GF-D8 (cell line): ENCODE results near the gene ENDOU.
"Not testable (repeated sequence)": the region's sequence is repeated elsewhere in the genome, so short reads cannot be mapped to it uniquely, and the experiment has no call there.

Source experiments
- DNase-seq: peaks from one replicate; lab custom pipeline; 2025; lab: John Stamatoyannopoulos, UW

ENDOU gene

DNA sequence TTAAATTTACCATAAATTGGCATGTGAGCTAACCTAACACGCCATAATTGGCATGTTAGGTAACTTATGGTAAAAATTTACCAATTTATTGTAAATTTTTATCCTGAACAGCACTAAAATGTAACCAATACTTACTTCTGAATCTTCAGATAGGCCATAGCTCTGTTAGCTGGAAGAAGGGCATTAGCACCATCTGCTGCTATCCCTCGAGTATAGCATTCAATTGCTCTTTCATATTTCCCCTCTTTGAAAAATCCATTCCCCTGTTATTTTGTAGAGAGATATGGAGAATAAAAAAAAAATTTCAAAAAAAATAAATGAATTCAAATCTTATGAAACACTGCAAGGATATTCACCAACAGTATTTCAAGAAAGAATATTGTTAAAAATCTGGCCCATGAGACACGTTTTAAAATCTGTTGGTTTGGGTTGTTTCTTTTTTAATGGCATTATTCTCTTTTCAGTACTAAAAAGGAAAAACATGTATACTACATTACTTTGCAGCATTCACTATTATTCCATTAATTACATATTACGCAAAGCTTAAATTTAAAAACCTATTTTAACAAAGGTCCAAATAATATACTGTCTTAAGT lies 38.5 kb downstream of the ENDOU start:
- no peak for DNase-seq

DNA sequence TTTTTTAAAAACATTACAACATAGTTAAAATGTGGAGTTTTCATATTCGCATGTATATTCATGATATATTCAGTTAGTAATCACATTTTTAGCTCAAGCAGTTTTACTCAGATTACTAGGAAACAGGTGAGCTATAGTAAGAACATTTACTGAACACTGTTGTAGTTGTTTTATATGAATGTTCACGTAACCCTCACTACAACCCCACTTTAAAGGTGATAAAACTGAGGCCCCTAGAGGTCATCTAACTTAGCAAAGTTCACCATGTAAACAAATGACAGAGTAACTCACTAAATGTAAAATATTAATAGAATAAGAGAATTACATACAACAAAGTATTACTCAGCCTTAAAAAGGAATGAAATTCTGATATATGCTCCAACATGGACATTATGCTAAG lies 45.5 kb downstream of the ENDOU start:
- no peak for DNase-seq

DNA sequence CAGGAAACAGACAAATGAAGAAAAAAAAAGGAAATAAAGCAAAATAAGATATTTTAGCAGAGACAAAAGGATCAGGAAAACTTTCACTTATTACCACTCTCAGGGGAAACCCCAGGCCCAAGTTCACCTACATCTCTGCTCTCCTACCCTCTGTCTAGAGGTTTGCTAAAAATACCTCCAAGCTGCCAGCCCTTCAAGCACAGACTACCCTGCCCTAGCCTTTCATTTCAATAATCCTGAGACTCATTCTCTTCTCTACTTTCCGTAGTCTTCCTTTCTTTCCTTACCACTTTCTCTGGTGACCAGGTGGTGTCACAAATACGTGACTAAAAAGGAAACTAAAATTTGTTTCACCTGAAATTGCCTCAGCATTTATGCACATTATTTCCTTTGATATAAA lies 53.2 kb downstream of the ENDOU start:
- no peak for DNase-seq

DNA sequence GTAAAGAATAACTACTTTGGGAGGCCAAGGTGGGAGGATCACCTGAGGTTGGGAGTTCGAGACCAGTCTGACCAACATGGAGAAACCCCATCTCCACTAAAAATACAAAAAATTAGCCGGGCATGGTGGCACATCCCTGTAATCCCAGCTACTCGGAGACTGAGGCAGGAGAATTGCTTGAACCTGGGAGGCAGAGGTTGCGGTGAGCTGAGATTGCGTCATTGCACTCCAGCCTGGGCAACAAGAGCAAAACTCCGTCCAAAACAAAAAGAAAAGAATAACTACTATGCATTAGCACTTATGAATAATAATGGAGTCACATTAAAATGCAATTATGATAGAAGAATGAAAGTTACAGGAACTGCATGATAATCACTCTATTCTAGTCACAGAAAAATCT lies 57.4 kb downstream of the ENDOU start:
- DNase-seq = not testable (repeated sequence)
